Activated CD4-positive, alpha-beta T cell treated with anti-CD3 and anti-CD28 coated beads, Interleukin-2, amount 50 U/mL, for 48 hours (primary cell): ENCODE results near the gene PELI2.

Source experiments
- DNase-seq, 2 experiments: peaks; one replicate each; pipeline ENCODE4 v3.0.0-alpha.2; 2020

Gene PELI2

GRCh38 chr14:56119201-56119981 lies 1.2 kb downstream of the PELI2 start:
- peak; percentile 49 to 50 for DNase-seq

DNA sequence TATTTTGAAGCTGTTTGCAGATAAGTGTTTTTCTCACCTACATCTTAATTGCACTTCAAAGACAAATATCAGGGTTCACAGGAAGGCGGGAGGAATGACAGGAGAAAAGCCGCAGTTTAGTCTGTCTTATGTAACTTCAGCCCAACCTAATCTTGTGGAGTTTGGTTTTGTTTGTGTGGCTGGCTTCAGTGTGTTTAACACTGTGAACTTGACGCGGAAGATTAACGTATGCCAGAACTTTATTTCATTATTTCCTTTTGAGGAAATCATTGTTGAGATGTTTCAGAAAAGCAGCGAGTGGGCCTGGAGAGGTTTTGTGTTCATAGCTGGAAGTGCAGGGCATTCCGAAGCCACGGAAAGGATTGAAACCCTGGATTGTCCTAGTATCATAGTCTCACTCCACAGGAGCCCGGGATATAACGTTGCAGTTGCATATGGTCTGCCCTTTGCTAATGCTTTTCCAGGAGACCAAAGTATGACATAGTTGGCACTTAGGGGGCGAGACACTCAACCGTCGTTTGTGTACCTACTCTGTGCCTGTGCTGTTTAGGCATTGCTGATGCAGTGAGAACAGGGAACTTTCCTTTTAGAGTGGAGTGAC lies 2.0 kb downstream of the PELI2 start:
- no peak for DNase-seq

GRCh38 chr14:56121816-56122215 lies 3.6 kb downstream of the PELI2 start:
- no peak for DNase-seq

DNA sequence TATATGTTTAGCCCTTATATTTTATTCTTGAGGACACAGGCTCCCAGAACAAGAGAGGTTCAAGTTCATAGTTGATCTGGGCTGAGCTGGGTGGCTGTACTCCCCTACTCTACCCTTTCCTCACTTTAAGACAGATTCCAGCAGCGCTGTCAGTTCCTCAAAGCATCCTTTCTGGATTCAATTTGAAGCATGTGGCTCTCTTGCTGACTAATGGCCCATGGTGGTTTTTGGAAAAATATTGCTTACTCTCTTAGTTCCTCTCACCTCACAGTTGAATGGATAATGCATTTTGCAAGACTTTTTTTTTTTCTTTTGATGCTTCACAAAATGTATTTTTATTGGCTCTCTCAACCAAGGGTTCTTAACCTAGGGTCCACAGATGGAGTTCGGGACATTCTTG lies 4.1 kb downstream of the PELI2 start:
- no peak for DNase-seq

GRCh38 chr14:56124327-56124726 lies 6.1 kb downstream of the PELI2 start:
- no peak for DNase-seq

DNA sequence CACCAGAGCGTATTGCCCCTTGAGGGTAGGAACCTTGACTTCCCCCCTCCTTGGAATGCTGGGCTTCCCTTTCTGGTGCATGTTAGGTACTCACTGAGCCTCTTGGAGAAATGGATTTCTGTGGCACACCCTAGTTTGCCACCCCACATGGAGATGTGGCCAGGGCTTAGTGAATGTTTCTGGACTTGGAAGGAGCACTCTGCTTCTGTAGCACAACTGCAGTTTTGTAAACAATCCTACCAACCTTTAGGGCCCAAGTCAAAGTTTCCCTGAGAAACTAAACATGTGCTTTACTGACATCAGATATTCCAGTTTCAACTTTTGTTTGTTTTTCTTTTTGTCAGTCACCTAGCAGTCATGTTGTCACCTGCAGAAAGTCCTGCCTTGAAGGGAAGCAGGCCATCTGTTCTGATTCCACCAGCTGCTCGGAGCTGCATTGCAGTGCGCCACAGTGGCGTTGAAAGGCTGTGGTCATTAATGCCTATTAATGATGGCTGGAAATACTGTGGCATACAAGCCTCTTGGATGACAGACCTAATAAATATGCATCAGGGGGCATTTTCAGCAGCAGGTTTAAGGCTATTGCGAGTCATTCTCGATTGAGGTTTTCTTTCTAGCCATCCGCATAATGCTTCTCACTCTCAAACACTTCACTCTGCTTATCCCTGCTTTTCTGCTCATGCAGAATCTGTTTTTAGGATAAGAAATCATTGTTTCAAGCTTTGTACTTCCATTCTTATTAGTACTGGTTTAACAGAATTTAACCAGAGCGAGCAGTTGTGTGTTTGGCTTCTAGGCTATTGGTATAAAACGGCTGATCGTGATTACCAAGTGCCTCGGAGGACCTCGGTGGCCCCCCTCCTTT lies 7.8 kb downstream of the PELI2 start:
- DNase-seq = no peak

DNA sequence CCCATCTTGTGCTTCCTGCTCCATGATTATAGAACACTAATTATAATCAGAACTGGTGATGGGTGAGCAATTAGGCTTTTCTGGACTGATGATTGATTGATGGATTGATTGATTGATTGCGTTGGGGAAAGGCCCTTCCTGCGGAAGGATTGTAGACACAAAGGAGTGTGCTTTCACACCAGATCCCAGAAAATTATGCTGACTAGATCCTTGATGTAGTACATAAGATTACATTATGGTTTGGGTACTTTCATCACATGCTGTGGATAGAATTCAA lies 8.4 kb downstream of the PELI2 start:
- DNase-seq = no peak

DNA sequence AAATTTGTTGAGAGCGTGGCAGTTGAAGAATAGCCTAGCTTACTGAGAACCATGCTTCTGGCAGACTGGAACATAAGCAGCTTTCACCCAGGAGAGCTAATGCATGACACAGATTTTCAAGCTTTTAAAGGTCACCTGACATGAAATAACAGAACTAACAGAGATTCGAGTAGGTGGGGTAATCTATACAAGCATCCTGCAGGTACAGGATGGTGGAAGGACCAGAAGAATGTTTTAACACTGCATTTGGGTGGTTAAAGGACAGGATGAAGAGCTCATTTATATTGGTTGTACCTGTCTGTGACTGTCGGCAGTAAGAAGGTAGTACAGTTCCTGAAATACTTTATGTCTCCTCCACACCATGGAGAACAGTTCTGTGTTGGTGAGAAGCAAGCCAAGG lies 8.9 kb downstream of the PELI2 start:
- no peak for DNase-seq

DNA sequence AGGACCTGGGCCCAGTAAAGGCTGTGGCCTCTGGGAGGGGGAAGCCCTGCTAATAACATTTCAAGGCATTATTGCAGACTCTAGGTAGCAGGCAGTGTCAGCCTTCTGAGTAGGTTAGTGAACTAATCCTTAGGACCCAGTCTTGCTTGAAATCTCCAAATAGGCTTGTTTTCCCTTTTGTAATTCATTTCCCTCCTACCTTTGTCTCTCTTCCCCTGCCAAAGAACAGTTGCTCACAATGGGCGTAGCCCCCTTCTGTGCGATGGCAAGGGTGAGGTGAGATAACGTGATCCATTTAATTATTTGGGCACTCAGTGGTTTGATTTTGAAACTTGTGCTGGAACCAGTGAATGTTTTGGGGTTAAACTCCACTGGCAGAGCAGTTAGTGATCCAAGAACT lies 10.9 kb downstream of the PELI2 start:
- DNase-seq = no peak

- no peak for DNase-seq
Observed at GRCh38 chr14:56129933-56130332, 11.7 kb downstream of the PELI2 start.

- no peak for DNase-seq
Observed at GRCh38 chr14:56131004-56131864, 13.0 kb downstream of the PELI2 start.

GRCh38 chr14:56131865-56132833 lies 13.9 kb downstream of the PELI2 start:
- peak in 1 of 2 experiments; percentile 24 for DNase-seq

- no peak for DNase-seq
Observed at GRCh38 chr14:56133547-56133946, 15.3 kb downstream of the PELI2 start.

GRCh38 chr14:56135001-56135400 lies 16.8 kb downstream of the PELI2 start:
- DNase-seq = no peak

DNA sequence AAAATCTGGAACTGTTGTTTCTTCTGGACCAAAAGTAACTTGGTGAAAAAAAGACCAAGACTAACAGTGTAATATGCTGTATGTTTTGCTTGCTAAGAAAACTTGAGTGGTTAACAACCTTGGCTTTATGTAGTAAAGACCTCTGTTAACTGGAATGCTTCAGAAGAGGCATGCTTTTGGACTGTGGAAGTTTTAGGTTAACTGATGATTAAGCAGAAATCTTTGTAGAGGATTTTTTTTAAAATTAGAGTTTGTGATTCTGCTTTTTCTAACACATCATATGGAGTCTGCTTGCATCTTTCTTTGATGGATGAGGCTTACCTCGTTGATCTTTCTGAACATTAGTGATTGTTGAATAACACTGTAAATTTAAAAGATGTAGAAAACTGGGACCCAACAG lies 17.5 kb downstream of the PELI2 start:
- DNase-seq = no peak

DNA sequence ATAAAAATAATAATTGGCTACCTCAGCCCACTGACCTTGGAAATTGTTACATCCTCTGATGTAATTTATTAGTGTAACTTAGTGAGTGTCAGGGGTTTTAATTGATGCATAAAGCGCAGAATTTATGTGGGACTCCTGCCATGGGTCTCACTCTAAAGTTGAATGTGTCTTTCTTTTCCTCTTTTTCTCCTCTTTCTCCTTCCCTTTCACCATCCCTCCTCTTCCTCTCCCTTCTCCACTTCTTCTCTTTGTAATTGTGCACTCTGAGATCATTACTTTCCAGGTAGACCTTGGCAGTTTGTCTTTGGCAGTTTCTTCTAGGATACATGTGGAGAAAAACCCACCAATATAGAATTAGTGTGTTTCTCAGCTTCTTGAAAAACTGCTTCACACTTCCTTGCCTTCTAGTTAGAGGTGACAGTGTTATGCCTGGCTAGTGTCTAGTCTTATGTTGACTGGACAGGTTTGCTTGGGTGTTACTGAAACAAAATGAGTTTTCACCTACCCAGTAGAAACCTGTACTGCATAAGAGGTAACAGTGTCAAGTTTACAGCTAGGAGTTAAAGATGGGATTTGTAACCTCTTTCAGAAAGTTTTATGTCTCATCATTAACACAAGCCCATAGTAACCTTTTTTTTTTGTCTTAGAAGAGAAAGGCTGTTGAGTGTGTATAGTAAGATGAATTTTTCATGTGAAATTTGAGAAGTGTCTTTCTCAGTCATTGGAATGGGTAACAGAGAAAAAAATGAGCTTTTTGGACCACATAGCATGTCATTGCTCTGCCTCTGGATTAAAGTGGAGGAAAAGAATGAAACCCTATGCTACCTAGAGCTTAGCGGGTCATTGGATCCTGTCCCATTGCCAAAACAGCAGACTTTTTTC lies 18.6 kb downstream of the PELI2 start:
- DNase-seq = no peak

DNA sequence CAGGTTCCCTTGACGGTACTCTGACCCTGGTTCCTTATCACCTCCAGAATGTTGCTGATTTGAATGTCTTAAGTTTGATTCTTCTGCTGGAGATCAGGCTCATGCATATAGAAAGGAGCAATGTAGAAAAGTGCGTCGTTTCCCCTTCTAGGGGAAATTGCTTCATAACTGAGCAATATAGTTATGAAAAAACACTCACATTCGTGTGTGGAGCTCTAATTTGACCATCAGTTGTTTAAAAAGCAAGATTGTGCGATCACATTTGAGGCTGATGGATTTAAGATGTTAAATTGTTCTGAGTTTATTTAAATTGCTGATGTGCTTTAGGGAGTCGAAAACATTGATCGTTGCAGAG lies 19.2 kb downstream of the PELI2 start:
- DNase-seq = no peak

DNA sequence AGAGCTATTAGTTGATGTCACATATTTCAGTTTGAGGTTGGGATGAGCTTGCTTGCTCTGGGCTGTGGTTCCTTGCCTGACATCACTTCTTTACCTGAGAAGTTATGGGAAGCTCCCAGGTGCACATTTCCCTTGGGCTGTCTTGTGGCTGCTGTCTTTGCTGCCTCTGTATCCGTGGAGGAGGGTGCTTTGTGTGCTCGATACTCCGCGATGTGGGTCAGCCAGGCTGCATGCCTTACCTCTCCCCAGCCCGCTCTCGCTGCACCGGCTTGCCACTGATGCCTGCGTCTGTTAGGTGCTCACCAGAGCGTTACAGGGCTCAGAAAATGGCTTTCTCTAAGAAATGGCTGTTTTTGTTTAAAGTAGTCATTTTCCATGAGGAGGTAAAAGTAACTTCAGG lies 19.6 kb downstream of the PELI2 start:
- DNase-seq = no peak

DNA sequence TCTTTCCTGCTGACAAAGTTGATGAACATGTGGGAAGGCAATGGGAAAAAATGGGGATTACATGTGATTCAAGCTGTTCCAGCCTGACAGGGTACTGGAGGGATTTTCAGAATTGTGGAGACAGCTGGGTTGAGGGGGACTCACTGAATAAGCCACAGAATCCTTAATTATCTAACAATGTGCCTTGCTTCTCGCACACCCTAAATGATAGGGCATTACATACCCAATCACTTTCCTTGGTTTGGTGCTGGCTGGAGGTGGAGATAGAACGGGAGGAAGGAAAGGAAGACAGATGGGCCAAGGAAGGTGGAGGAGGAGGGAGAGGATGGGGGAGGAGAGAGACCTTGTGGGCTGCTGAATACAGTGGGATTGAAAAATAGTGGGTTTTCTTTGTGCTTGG lies 20.7 kb downstream of the PELI2 start:
- DNase-seq = no peak

GRCh38 chr14:56142314-56142713 lies 24.1 kb downstream of the PELI2 start:
- DNase-seq = no peak

- no peak for DNase-seq
Observed at GRCh38 chr14:56143025-56143424, 24.8 kb downstream of the PELI2 start.
